HG02885 (cell line): ENCODE measurements around the gene VIPR1.
A peak's percentile ranks its signal among the peaks of the same experiment; 100 is the strongest.

Experiments
- ATAC-seq: cut with Tn5 transposase; IDR thresholded peaks from one replicate; pipeline ENCODE4 v1.9.1; 2021; ENCODE audit warnings: mild to moderate bottlenecking; ENCODE audit not compliant: unreplicated experiment, poor library complexity

VIPR1 gene, protein sequence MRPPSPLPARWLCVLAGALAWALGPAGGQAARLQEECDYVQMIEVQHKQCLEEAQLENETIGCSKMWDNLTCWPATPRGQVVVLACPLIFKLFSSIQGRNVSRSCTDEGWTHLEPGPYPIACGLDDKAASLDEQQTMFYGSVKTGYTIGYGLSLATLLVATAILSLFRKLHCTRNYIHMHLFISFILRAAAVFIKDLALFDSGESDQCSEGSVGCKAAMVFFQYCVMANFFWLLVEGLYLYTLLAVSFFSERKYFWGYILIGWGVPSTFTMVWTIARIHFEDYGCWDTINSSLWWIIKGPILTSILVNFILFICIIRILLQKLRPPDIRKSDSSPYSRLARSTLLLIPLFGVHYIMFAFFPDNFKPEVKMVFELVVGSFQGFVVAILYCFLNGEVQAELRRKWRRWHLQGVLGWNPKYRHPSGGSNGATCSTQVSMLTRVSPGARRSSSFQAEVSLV

GRCh38 chr3:42502429-42503250 is at the start of gene VIPR1:
TSS of gene VIPR1 (plus strand) at chr3:42502643. CDS start at chr3:42502736, 93 bp downstream.
- peak; percentile 95 for ATAC-seq

- ATAC-seq = no peak
These were observed 46.2 kb upstream of the VIPR1 start for GRCh38 chr3:42456211-42456610.

DNA sequence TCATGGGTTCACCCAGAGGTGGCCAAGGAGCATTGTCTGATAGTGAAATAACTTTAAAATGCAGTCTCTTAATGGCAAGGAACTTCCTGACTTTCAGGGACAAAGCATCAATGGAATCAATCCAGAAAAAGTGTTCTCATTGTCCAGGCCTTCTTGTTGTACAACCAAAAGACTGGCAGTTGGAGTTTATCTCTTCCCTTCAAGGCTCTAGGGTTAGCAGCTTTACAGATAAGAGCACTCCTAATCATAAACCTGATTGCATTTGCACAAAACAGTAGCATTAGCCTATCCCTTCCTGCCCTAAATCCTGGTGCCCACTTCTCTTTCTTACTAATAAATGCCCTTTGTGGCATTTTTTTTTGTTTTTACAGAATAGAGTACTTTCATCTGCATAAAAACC is 43.3 kb upstream of the VIPR1 start:
- no peak for ATAC-seq

GRCh38 chr3:42461762-42462161 is 40.7 kb upstream of the VIPR1 start:
- ATAC-seq = no peak

GRCh38 chr3:42463093-42463492 is 39.4 kb upstream of the VIPR1 start:
- ATAC-seq = no peak

DNA sequence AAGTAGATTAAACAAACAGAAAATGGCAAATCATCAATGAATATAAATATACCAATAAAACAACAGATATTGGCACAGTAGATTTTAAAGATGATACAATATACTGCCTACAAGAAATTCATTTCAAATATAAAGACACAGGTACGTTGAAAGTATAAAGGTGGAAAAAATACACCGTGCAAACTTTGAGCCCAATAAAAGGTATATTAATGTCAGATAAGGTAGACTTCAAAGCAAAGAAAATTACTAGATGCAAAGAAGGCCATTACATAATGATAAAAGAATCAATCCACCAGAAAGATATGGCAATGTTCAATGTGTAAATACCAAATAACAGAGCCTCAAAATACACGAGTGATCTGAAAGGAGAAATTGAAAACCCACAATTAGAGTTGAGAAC is 34.3 kb upstream of the VIPR1 start:
- ATAC-seq = no peak

DNA sequence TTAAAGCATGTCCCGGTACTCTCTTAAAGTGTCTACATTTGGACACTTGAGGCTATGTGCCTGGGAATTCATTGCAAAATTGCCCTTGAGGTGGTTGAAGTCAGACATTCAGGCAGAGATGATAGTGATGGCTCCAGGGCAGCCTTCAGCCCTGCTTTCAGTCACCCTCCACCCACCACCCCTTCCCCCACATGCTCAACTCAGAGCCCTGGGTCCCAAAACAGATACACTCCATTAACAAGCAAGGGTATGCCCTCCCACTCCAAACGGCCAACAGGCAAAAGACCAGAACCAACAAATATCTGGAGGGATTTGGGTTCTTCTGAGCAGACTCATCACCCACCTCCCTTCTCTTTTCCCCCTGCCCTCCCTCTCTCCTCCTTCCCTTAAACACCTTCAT is 29.9 kb upstream of the VIPR1 start:
- ATAC-seq = no peak

- ATAC-seq = no peak
These were observed 29.1 kb upstream of the VIPR1 start for GRCh38 chr3:42473083-42473932.

DNA sequence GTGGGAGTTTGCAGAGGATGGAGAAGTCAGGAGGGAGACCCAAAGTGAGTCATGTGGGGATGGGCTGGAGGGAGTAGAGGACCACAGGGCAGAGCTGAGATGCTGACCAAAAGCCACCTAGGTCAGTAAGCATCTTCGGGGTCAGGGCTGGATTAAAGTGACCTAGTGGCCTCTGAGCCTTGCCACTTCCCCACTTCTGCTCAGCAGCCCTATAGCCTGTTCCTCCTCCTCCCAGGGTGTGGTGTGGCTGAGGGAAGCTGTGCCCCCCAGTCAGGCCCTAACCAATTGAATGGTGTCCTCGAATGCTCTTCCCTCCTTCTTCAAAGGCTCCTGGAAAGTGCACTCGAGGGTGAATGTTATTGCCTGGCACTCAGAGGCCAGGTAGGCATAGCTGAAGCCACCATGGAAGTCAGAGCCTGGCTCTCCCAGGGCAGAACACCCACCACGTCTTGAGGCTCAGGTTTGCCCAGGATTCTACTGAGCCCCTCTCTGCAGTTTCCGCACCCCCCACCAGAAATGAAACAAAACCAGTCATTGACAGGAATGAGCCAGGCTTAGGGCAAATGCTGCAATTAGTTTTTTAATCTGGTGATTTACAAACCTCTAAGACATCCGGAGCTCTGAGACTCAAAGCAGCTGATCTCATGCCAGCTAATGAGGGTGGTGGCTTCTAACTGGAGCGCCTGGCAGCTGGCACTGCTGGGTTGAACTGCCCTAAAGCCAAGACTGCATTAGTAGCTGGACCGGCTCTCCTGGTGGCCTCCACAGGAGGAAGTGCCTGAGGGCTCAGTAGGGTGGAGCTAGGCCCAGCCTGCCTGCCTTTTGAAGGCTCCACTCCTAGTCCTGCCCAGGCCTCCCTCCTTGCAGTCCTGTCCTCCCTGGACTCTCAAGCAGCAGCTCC is 26.0 kb upstream of the VIPR1 start:
- ATAC-seq = no peak

- no peak for ATAC-seq
These were observed 24.7 kb upstream of the VIPR1 start for GRCh38 chr3:42477696-42478095.

DNA sequence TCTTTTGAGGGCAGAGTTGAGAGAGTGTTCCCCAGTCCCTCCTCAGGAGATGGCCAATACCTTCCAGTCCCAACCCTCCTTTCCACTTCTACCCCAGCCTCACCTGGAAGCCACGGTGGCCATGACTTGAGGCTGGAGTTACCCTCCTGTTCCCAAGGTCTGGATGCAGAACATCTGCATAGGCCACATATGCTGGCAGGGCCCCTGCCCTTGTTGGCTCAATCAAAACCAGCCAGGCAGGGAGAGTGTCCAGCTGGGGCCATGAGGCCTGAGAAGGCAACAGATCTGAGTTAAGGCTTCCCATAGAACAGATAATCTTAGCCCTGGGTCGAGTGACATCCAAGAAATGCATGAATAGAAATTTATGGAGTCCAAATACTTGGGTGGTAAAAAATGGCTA is 23.6 kb upstream of the VIPR1 start:
- no peak for ATAC-seq

GRCh38 chr3:42486814-42487565 is 15.5 kb upstream of the VIPR1 start:
- no peak for ATAC-seq

- ATAC-seq = no peak
These were observed 13.8 kb upstream of the VIPR1 start for GRCh38 chr3:42488687-42489086.

DNA sequence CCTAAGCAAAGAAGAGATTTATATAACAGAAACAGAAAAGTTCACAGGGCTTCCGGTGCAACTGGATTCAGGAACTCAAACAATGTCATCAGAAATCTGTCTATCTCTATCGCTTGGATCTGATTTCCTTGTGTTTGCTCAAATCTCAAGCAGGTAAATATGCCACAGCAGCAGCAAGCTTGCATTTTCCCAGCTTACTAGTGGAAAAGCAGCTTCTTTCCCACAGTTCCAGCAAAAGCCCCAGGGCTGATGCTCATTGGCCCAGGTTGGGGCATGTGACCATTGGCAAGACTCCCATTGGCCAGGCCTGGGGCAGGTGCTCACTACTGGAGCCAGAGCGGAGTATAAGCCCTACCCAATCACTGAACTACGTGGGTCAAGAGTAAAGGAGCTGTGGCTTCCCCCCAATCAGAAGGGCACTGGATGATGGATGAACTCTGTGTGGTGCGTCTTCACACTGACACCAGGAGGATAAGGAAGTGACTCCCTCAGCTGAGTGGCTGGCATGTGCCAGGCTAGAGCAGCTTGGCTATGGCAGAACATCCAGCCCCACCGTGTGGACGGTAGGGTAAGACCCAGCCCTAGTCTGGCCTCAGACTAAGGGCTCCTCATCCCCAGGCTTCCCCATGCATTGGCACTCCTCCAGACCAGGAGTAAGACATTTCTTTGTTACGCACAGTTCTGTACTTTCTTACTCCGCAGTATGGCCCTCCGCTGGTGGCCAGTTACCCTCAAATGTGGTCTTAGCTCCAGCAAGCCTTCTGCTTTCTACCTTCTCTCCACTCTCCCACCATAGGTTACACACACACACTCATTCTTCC is 13.1 kb upstream of the VIPR1 start:
- ATAC-seq = no peak

DNA sequence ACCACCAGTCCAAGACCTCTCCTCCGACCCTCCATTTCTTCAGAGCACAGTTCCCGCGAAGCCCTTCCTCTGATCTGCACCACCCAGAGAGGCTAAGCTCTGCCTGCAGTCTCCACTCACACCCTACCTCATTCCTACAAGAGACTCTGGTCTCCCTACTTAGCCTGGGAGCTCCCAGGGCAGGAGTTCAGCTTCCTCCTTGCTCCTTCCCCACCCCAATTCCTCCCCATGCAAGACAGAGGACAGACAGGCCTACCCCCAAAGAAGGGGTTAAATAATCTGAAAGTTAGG is 12.6 kb upstream of the VIPR1 start:
- ATAC-seq = no peak

DNA sequence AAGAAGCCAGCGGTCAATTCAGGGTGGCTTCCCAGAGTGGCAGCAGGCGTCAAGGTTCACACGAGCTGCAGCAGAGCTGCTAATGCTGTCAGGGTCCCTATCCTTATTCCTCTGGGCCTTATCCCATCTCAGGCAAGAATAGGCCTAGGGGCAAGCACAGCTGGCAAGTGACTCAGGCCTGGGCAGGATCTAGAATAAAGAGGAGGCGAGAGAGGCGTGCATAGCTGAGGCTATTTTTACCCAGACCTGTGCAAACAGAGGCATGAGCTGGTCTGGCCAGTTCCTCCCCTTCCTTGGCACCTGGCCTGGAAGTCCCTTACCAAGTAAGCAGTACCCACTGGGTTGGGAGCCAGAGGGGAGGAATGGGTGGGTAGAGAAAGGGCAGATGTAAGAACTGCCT is 12.2 kb upstream of the VIPR1 start:
- peak; percentile 90 for ATAC-seq

- no peak for ATAC-seq
These were observed 10.4 kb upstream of the VIPR1 start for GRCh38 chr3:42491881-42492507.
